HG03103 (cell line): ENCODE measurements around the gene SPATA25.
A peak's percentile ranks its signal among the peaks of the same experiment; 100 is the strongest.
"Not testable (repeated sequence)": the region's sequence is repeated elsewhere in the genome, so short reads cannot be mapped to it uniquely, and the experiment has no call there.

Source experiments
- ATAC-seq: cut with Tn5 transposase; IDR thresholded peaks from one replicate; pipeline ENCODE4 v1.9.1; 2021; ENCODE audit warnings: low read depth; ENCODE audit not compliant: unreplicated experiment

Gene SPATA25

DNA sequence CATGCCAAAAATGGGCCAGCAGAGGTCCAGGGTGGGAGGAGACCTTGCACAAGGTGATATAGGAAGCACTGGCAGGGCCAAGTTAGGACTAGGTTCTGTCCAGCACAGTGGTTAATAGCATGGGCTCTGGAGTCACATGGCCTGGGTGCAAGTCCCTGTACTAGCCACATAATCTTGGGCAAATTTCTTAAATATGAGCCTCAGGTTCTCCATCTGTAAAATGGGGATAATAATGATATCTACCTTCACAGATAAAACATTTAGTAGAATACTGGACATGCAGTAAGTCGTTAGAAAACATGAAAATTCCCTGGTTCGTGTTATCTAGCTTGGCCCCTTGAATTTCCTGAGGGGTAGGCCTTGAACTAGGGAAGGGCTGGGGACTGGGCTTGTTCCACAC lies 9.9 kb upstream of the SPATA25 start:
- no peak for ATAC-seq

DNA sequence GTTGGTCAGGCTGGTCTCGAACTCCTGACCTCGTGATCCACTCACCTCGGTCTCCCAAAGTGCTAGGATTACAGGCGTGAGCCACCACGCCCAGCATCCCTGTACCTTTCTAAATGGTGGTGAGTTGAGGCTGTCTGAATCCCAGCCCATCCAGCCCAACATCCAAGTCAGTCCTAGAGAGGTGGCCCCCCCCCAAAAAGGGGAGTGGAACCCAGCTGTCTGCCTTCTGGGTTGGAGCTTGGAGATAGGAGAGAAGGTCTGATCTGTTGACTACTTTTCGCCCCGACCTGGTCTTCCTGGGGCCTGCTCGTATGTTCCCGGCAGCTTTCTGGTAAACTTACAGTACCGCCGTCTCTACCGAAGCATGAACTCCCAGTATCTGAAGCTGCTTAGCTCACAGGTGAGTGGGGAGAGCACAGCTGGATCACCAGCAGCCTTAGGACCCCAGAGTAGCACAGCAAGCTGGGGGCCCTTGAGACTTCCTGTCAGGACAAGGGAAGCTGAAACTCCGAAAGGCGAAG lies 9.3 kb upstream of the SPATA25 start:
- ATAC-seq: no peak

DNA sequence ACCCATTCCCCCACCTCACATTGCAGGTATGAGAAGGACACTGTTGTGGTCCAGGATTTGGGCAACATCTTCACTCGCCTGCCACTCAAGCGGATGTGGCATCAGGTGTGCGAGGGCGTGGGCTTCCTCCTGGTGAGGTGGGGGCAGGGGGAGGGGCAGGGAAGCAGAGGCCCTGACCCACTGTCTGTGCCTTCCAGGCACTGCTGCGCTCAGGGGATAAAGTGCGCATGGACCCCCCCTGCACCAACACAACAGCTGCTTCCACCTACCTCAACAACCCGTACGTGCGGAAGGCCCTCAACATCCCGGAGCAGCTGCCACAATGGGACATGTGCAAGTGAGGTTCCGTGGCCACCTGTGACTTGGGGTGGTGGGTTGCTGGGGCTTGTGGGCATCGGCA lies 7.4 kb upstream of the SPATA25 start:
- ATAC-seq: no peak

DNA sequence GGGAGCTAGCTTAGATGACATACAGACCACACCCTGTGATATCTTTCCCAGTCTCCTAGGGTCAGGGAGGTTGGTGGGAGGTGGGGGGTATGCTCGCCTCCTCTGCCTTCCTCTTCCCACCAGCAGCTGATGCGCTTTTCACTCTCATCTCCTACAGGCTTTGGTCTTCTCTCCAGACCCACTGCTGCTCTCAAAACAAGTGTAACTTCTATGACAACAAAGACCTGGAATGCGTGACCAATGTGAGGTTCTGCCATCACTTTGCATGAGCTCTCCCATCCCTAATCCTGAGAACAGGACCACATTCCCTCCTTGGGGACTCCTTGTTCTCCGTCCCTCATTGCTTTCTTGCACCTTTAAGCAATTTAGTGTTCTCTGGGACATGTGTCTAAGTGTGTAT lies 6.4 kb upstream of the SPATA25 start:
- ATAC-seq: no peak

GRCh38 chr20:45892828-45893500 lies 5.5 kb upstream of the SPATA25 start:
- no peak for ATAC-seq

- no peak for ATAC-seq
Measured at GRCh38 chr20:45892049-45892825, 4.8 kb upstream of the SPATA25 start.

DNA sequence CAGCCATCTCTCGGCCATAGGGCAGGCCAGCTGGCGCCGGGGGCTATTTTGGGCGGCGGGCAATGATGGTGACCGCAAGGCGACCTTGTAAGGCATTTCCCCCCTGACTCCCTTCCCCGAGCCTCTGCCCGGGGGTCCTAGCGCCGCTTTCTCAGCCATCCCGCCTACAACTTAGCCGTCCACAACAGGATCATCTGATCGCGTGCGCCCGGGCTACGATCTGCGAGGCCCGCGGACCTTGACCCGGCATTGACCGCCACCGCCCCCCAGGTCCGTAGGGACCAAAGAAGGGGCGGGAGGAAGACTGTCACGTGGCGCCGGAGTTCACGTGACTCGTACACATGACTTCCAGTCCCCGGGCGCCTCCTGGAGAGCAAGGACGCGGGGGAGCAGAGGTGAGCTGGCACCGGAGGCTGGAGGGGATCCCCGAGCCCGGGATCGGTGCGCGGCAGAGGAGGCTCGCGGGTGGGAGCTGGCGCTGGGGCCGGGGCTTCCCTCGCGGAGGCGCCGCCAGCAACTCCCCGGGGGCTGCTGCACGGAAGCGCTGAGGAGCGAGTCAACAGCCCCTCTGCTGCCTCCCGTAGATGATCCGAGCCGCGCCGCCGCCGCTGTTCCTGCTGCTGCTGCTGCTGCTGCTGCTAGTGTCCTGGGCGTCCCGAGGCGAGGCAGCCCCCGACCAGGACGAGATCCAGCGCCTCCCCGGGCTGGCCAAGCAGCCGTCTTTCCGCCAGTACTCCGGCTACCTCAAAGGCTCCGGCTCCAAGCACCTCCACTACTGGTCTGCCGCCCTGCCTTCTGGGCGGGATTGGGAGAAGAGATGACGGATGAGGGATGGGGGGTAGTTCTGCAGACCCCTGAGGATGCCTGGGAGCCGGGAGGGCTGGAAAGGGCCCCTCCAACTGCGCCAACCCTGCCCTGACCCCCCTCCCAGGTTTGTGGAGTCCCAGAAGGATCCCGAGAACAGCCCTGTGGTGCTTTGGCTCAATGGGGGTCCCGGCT lies 3.9 kb upstream of the SPATA25 start, which contains the start of the genes CTSA and NEURL2:
CTSA (plus strand) TSS at position 351 of the 999 bp plus-strand sequence; CDS start at position 585, 234 bp downstream.
NEURL2 (minus strand) TSS at position 224 of the 999 bp plus-strand sequence; CDS start at position 7, 217 bp downstream.
- peak; percentile 72 for ATAC-seq

GRCh38 chr20:45890077-45890984 lies 2.9 kb upstream of the SPATA25 start:
- no peak for ATAC-seq

- ATAC-seq: no peak
Measured at GRCh38 chr20:45888681-45889080, 1.3 kb upstream of the SPATA25 start.

DNA sequence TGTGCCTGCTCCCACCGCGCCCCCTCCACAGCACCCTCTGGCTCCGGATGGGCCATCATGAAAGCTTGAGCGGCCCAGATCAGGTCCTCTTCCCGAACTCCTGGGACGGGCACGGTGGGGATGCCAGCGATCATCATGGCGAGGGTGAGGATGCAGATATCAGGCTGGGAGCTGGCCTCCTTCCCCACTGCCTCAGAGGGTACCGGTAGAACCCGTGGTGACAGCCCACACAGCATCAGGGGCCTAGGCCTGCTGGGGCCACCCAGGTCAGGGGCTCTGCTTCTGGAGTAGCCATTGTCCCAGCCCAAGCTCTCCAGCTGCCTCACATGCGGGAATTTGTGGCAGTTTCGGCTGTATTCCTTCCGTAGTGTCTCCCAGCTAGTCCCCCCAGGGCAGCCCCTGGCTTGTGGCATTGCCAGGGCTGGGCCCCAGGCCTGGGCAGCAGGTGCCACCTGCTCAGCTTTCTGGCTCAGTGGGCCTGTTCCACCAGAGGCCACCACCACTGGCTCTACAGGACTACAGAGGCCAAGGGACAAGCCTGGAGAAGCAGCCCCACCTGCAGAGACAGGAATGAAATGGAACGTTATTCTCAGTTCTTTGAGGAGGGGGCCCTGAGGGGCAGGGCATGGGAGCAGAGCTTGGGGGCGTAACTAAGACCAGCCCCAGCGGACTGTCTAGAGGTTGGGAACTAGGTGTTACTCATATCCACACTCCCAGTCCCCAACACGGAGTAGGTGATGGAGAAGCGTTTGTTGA lies 654 bp downstream of the SPATA25 start:
- ATAC-seq: no peak

DNA sequence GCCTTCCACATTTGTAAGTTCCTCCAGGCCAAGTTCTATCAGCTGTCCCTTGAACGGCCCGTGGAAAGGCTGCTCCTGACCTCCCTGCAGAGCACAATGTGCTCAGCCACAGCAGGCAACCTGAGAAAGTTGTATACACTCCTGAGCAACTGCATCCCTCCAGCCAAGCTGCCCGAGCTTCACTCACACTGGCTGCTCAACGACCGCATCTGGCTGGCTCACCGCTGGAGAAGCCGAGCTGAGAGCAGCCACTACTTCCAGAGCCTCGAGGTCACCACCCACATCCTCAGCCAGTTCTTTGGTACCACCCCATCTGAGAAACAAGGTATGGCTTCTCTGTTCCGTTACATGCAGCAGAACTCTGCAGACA lies 4.3 kb downstream of the SPATA25 start:
- ATAC-seq: no peak

GRCh38 chr20:45882469-45883099 lies 4.8 kb downstream of the SPATA25 start:
- no peak for ATAC-seq

GRCh38 chr20:45880988-45881788 lies 6.2 kb downstream of the SPATA25 start, which contains the start of gene ZSWIM1:
Gene ZSWIM1 (plus strand): TSS chr20:45881227. CDS start chr20:45882593, 1,366 bp downstream.
- peak; percentile 95 for ATAC-seq

- no peak for ATAC-seq
Measured at GRCh38 chr20:45878076-45878761, 9.2 kb downstream of the SPATA25 start.

DNA sequence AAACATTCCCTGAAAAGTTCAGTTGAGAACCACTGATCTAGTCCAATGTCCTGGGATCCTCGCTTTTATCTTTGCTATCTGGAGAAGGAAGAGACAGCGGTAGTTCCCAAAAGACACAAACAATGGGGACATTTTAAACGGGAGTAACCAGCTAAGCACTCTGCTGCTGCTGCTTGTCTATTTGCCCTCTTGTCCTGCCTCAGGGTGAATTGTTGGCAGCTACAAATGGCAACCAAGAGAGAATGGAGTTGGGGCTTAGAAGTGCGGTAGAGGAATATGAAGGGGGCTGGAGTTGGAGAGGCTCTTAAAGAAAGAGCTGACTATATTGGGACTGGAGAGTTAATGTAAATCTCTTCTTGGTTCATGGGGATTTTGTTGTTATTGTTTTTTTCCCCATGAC lies 12.8 kb downstream of the SPATA25 start:
- no peak for ATAC-seq

DNA sequence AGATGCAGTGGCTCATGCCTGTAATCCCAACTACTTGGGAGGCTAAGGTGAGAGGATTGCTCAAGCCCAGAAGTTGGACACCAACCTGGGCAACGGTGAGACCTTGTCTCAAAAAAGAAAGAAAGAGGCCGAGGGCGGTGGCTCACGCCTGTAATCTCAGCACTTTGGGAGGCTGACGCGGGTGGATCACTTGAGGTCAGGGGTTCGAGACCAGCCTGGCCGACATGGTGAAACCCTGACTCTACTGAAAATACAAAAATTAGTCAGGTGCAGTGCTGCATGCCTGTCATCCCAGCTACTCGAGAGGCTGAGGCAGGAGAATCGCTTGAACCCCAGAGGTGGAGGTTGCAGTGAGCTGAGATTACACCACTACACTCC lies 13.3 kb downstream of the SPATA25 start:
- not testable (repeated sequence) for ATAC-seq
